A673 (cell line): Measurements from ENCODE around the gene EFTUD2. TPM values are rescaled to one million over a fixed set of nuclear protein-coding genes. Genes with fewer than 3 reads are reported as not detected.

Experiments used
- BruUV-seq: library from RNA; stranded (reverse); fragments of 400-500 nt; replicated peaks from 2 replicates; lab custom pipeline; 2021; lab: Mats Ljungman, UMichigan
- CTCF ChIA-PET: fragments of 300-600 bp; sonication (Branson Sonifier 250); formaldehyde crosslinking; loops from one replicate; lab custom pipeline; 2022; ENCODE audit warnings: antibody characterized with exemption; lab: Charles Lee
- POLR2A ChIA-PET: fragments of 300-600 bp; sonication (Branson Sonifier 250); formaldehyde crosslinking; loops from one replicate; lab custom pipeline; 2022; ENCODE audit warnings: antibody characterized with exemption; ENCODE audit not compliant: low non-redundant PET; lab: Charles Lee
- DNase-seq: peaks from one replicate; pipeline ENCODE4 v3.0.0-alpha.2; 2015; ENCODE audit warnings: low spot score
- H3K27ac ChIP-seq: fragments of 200-600 bp; sonication (generic); 2 replicates; pipeline ENCODE4 v1.5.1; 2016; ENCODE audit warnings: mixed run types, low read depth, mild to moderate bottlenecking, mixed read lengths, antibody characterized with exemption, low read length; ENCODE audit not compliant: poor library complexity, severe bottlenecking
- H3K27me3 ChIP-seq: fragments of 200-600 bp; sonication (generic); replicated peaks from 2 replicates; pipeline ENCODE4 v1.6.1; 2017; ENCODE audit warnings: mixed run types, low read depth, mild to moderate bottlenecking, mixed read lengths, antibody characterized with exemption, low read length; ENCODE audit not compliant: insufficient read depth, poor library complexity
- H3K36me3 ChIP-seq: fragments of 200-600 bp; sonication (generic); 2 replicates; pipeline ENCODE4 v1.6.1; 2016; ENCODE audit warnings: mixed run types, mild to moderate bottlenecking, mixed read lengths, antibody characterized with exemption, low read length; ENCODE audit not compliant: insufficient read depth, poor library complexity, severe bottlenecking
- H3K4me1 ChIP-seq: fragments of 200-600 bp; sonication (generic); 2 replicates; pipeline ENCODE4 v1.6.1; 2017; ENCODE audit warnings: mixed run types, mild to moderate bottlenecking, mixed read lengths, antibody characterized with exemption, low read length; ENCODE audit not compliant: insufficient read depth, poor library complexity, severe bottlenecking
- H3K4me3 ChIP-seq: fragments of 200-600 bp; sonication (generic); 2 replicates; pipeline ENCODE4 v1.5.1; 2016; ENCODE audit warnings: low read depth, mixed run types, mild to moderate bottlenecking, mixed read lengths, low read length; ENCODE audit not compliant: poor library complexity, severe bottlenecking
- H3K9me3 ChIP-seq: fragments of 200-600 bp; sonication (generic); 2 replicates; pipeline ENCODE4 v1.6.1; 2016; ENCODE audit warnings: mixed run types, low read depth, mild to moderate bottlenecking, mixed read lengths, antibody characterized with exemption, low read length; ENCODE audit not compliant: poor library complexity, severe bottlenecking
- CTCF ChIP-seq: fragments of 300-800, 200-600 bp; sonication (generic); conservative IDR thresholded peaks from 2 replicates; pipeline ENCODE4 v1.5.1; 2017; ENCODE audit warnings: low read depth, mild to moderate bottlenecking, antibody characterized with exemption, low read length, moderate library complexity, mixed read lengths
- EZH2 ChIP-seq: fragments of 200-600 bp; sonication (generic); IDR thresholded peaks from 2 replicates; pipeline ENCODE4 v1.6.1; 2017; ENCODE audit warnings: borderline replicate concordance, low read depth, mild to moderate bottlenecking, mixed read lengths, antibody characterized with exemption, low read length; ENCODE audit not compliant: poor library complexity, severe bottlenecking
- intact Hi-C: fragments of 100-400 bp; cut with micrococcal nuclease; formaldehyde crosslinking; loops from one replicate; pipeline ENCODE4 v1.10.0; 2022; ENCODE audit not compliant: unreplicated experiment
- total RNA-seq: library from RNA; stranded (reverse); gene quantifications from 2 replicates; pipeline ENCODE4 v1.2.3, GENCODE V29; 2021

The EFTUD2 gene
- total RNA-seq, 1 experiment from 2014 or later, result 144 TPM

DNA sequence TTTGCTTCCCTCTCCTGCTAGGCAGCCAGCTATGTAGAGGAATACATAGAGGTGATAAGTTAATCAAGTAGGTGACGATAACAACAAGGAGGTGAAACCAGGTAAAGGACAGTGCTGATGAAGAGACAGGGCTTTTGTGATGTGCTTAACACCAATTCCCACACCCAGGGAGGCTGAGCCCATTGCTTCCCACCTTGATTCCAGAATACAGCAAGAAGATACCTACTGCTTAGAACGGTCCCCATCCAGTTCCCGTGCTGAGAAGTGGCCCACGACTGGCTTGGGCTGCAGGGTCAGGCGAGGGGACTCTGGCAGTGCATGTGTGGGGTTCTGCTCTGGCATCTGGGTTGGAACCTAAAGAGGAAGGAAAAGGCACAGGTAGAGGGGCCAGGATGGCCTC is 32.1 kb upstream of the EFTUD2 start:
- BruUV-seq, result no TSS peak
- H3K9me3 ChIP-seq, result no peaks in the 10 kb centered on the region
- H3K27me3 ChIP-seq, result no peaks in the 10 kb centered on the region
- no peak overlapping the region for H3K27ac ChIP-seq
- intact Hi-C loops, result no loop called here
- H3K4me3 ChIP-seq, result no peak overlapping the region
- peaks cover 65% of the 10 kb centered on the region for H3K36me3 ChIP-seq
- TF ChIP-seq EZH2, result no peak
- TF ChIP-seq CTCF, result no peak
- POLR2A ChIA-PET, result no interaction called here
- DNase-seq, result no peak
- CTCF ChIA-PET, result interaction anchor here (0.6 kb wide), 1 partner anchor 90 kb away, joined by 5 read pairs; no protein-coding TSS in a partner anchor
- H3K4me1 ChIP-seq, result no peaks in the 10 kb centered on the region

GRCh38 chr17:44930667-44931066 is 31.4 kb upstream of the EFTUD2 start:
- Histone ChIP-seq H3K27me3 (no peaks in the 10 kb centered on the region), H3K9me3 (no peaks in the 10 kb centered on the region), H3K27ac (no peak overlapping the region), H3K36me3 (peaks cover 65% of the 10 kb centered on the region), H3K4me1 (no peaks in the 10 kb centered on the region), H3K4me3 (no peak overlapping the region)
- intact Hi-C loops, result no loop called here
- BruUV-seq, result no TSS peak
- TF ChIP-seq CTCF (no peak), EZH2 (no peak)
- DNase-seq, result no peak
- ChIA-PET CTCF (no interaction called here), POLR2A (no interaction called here)

DNA sequence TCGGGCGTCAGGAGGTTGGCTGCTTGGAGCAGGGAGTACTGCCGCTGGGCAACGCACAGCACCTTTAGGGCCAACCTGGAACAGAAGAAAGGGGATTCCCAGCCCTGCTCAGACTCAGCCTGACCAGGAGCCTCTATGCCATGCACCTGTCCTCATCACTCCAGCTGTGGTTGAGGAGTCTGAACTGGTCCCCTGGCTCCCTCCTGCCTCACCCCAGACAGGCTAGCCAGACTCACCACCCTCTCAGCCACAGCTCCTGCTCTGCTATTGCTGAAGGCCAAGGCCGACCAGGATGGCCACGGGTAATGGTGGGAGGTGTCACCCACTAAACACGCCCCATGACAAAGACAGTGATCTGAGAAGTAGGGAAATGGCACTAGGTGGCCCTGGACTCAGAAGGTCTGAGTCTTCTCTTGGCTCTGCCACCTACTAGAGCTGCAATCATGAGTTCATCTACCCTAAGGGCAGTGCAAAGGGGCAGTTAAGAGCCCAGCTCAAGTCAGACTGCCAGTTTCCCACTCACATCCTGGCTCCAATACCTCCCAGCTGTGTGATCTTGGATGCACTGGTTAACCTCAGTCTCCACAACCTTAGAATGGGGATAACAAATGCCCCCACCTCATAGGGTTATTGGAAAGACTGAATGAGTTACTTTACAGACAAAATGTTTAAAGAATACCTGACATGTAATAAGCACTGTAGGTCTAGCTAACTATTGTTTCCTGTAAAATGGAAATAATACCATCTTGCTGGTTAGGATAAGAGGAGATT is 29.9 kb upstream of the EFTUD2 start:
- no peak for DNase-seq
- H3K36me3 ChIP-seq, result peaks cover 62% of the 10 kb centered on the region
- CTCF ChIA-PET, result no interaction called here
- H3K4me1 ChIP-seq, result no peaks in the 10 kb centered on the region
- no peaks in the 10 kb centered on the region for H3K27me3 ChIP-seq
- H3K9me3 ChIP-seq, result no peaks in the 10 kb centered on the region
- intact Hi-C loops, result no loop called here
- H3K4me3 ChIP-seq, result no peak overlapping the region
- BruUV-seq, result no TSS peak
- TF ChIP-seq CTCF (no peak), EZH2 (no peak)
- POLR2A ChIA-PET, result no interaction called here
- H3K27ac ChIP-seq, result no peak overlapping the region
